Coronary artery (tissue), 2 donors: ENCODE measurements around the gene PPP1R14C.

Source experiments
- DNase-seq: peaks from one replicate; pipeline ENCODE4 v3.0.0-alpha.2; 2017; ENCODE audit warnings: low spot score
- H3K27ac ChIP-seq, 2 donors: fragments of 200-600 bp; sonication (generic); one replicate each; pipeline ENCODE4 v1.5.1; 2016 to 2019
- H3K4me3 ChIP-seq: fragments of 200-600 bp; sonication (generic); 2 replicates; pipeline ENCODE4 v1.5.1; 2016; ENCODE audit warnings: mild to moderate bottlenecking, moderate library complexity
- CTCF ChIP-seq: fragments of 200-600 bp; sonication (generic); IDR thresholded peaks from one replicate; pipeline ENCODE4 v1.5.1; 2019; ENCODE audit warnings: antibody characterized with exemption

The PPP1R14C gene

GRCh38 chr6:150152891-150153876 lies 10.3 kb downstream of the PPP1R14C start:
- TF ChIP-seq CTCF, result no peak
- H3K27ac ChIP-seq, result no peak overlapping the region
- no peak overlapping the region for H3K4me3 ChIP-seq
- no peak for DNase-seq

GRCh38 chr6:150153905-150154492 lies 11.2 kb downstream of the PPP1R14C start:
- no peak for TF ChIP-seq CTCF
- Histone ChIP-seq H3K4me3 (no peak overlapping the region), H3K27ac (no peak overlapping the region)
- DNase-seq, result no peak

GRCh38 chr6:150156460-150156859 lies 13.6 kb downstream of the PPP1R14C start:
- no peak for DNase-seq
- no peak for TF ChIP-seq CTCF
- H3K27ac ChIP-seq, result no peak overlapping the region
- no peak overlapping the region for H3K4me3 ChIP-seq

GRCh38 chr6:150157081-150157480 lies 14.2 kb downstream of the PPP1R14C start:
- H3K27ac ChIP-seq, result no peak overlapping the region
- no peak for DNase-seq
- no peak for TF ChIP-seq CTCF
- no peak overlapping the region for H3K4me3 ChIP-seq

GRCh38 chr6:150159757-150160156 lies 16.9 kb downstream of the PPP1R14C start:
- Histone ChIP-seq H3K4me3 (no peak overlapping the region), H3K27ac (no peak overlapping the region)
- TF ChIP-seq CTCF, result no peak
- DNase-seq, result no peak

- no peak for TF ChIP-seq CTCF
- no peak overlapping the region for H3K27ac ChIP-seq
- no peak overlapping the region for H3K4me3 ChIP-seq
- DNase-seq, result no peak
These were observed 21.1 kb downstream of the PPP1R14C start for GRCh38 chr6:150163970-150164369.
